Measurements from ENCODE around the gene BRMS1.
"Not testable (repeated sequence)": the region's sequence is repeated elsewhere in the genome, so short reads cannot be mapped to it uniquely, and the experiment has no call there.

The BRMS1 gene

DNA sequence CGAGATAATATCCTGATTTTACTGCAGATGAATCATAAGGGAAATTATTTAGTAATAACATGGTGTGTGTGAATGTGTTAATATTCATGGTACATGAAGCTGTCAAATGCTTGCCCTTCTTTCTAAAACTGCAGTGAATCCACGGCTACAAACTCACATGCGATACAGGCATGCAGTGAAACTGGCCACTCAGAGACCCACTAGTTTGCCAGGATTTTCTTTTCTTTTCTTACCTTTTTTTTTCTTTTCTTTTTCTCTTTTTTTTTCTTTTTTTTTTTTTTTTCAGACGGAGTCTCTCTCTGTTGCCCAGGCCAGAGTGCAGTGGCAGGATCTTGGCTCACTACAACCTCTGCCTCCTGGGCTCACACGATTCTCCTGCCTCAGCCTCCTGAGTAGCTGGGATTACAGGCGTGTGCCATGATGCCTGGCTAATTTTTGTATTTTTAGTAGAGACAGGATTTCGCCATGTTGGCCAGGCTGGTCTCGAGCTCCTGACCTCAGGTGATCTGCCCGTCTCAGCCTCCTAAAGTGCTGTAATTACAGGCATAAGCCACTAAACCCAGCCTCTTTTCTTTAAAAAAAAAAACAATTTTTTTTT, 28.9 kb upstream of the BRMS1 start:
- H3K36me3 ChIP-seq; H3K4me3 ChIP-seq (ENCODE audit: low read depth in 1 of 2, low read length in 1 of 2); H3K27ac ChIP-seq; H3K9me3 ChIP-seq: not testable (repeated sequence)
- H3K4me1 ChIP-seq (ENCODE audit: control insufficient read depth in 1 of 2, insufficient read depth in 1 of 2, low read depth in 1 of 2, low read length in 1 of 2) = peaks cover 12 to 17% of the 10 kb centered on the region in 2 experiments
- peaks cover 87% of the 10 kb centered on the region for H3K27me3 ChIP-seq

DNA sequence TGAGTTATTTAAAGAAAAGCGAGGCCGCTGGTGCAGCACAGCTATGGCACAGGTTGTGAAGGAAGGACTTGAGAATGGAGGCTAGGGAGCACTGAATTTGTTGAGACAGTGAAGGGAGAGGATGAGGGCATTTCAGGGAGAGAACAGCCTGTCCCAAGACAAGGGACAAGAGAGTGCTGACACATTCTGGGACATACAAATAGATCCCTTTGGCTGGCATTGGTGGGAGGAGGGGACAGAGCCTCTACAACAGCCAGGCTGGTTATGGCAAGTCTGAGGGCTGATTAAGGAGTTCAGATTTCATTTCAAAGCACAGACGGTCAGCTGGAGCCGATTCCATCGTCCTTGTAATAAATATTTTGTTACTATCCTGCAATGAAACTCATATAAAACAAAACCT, 28.4 kb upstream of the BRMS1 start:
- Histone ChIP-seq H3K27ac (no peak overlapping the region), H3K9me3 (no peaks in the 10 kb centered on the region), H3K4me3 (ENCODE audit: low read depth in 1 of 2, low read length in 1 of 2) (no peak overlapping the region), H3K4me1 (ENCODE audit: control insufficient read depth in 1 of 2, insufficient read depth in 1 of 2, low read depth in 1 of 2, low read length in 1 of 2) (peaks cover 12 to 17% of the 10 kb centered on the region in 2 experiments), H3K36me3 (no peaks in the 10 kb centered on the region), H3K27me3 (peaks cover 92% of the 10 kb centered on the region)
- TF ChIP-seq, protein P1, sequence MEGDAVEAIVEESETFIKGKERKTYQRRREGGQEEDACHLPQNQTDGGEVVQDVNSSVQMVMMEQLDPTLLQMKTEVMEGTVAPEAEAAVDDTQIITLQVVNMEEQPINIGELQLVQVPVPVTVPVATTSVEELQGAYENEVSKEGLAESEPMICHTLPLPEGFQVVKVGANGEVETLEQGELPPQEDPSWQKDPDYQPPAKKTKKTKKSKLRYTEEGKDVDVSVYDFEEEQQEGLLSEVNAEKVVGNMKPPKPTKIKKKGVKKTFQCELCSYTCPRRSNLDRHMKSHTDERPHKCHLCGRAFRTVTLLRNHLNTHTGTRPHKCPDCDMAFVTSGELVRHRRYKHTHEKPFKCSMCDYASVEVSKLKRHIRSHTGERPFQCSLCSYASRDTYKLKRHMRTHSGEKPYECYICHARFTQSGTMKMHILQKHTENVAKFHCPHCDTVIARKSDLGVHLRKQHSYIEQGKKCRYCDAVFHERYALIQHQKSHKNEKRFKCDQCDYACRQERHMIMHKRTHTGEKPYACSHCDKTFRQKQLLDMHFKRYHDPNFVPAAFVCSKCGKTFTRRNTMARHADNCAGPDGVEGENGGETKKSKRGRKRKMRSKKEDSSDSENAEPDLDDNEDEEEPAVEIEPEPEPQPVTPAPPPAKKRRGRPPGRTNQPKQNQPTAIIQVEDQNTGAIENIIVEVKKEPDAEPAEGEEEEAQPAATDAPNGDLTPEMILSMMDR (IDR thresholded peaks at IDR 0.05) = no peak

DNA sequence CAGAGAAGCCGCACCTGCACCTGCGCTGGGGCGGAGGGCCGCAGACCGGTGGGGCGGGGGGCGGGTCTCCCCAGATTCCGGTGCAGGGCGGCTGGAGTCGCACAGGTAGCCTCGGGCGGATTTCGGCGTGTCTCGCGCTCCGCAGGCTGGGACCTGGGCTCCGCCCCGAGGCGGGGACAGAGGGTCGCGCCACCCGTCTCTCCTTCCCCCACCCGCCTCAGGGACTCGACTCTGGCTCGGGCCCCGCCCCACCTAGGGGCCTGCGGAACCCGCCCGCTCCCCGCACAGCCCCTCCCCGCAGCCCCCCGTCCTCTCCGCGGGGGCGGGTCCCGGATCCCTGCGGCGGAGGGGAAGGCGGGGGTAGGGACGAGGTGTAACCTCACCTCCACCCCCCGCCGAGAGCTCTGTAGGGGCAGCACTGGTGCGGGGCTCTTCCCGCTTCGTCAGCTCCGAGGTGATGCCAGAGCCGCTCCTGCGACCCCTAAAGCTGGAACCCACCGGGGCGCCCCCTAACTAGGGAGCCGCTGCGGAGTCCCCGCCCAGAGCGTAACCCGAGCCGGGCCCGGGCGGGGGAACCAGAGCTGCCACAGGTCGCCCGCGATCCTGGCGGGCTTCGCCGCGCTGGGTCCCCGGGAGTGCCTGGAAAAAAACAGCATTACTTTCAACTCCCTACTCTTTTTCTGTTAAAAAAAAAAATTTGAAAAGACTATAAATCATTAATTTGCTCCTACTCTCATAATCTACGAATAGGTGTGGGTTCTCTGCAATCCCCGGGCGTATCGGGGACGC, 26.9 kb upstream of the BRMS1 start, which contains the start of gene SLC29A2:
SLC29A2 (minus strand) TSS at position 134 of the 789 bp plus-strand sequence. CDS start 169 bp downstream, outside the sequence.
- H3K4me3 ChIP-seq (ENCODE audit: low read depth in 1 of 2, low read length in 1 of 2) = peak within 1 kb of the TSS; percentile 25 to 56
- TF ChIP-seq, protein P1 (IDR thresholded peaks at IDR 0.05) = no peak
- no peaks in the 10 kb centered on the region for H3K36me3 ChIP-seq
- no peaks in the 10 kb centered on the region for H3K9me3 ChIP-seq
- peaks cover 82% of the 10 kb centered on the region for H3K27me3 ChIP-seq
- peaks cover 12 to 17% of the 10 kb centered on the region in 2 experiments for H3K4me1 ChIP-seq (ENCODE audit: control insufficient read depth in 1 of 2, insufficient read depth in 1 of 2, low read depth in 1 of 2, low read length in 1 of 2)
- no peak within 1 kb of the TSS for H3K27ac ChIP-seq

DNA sequence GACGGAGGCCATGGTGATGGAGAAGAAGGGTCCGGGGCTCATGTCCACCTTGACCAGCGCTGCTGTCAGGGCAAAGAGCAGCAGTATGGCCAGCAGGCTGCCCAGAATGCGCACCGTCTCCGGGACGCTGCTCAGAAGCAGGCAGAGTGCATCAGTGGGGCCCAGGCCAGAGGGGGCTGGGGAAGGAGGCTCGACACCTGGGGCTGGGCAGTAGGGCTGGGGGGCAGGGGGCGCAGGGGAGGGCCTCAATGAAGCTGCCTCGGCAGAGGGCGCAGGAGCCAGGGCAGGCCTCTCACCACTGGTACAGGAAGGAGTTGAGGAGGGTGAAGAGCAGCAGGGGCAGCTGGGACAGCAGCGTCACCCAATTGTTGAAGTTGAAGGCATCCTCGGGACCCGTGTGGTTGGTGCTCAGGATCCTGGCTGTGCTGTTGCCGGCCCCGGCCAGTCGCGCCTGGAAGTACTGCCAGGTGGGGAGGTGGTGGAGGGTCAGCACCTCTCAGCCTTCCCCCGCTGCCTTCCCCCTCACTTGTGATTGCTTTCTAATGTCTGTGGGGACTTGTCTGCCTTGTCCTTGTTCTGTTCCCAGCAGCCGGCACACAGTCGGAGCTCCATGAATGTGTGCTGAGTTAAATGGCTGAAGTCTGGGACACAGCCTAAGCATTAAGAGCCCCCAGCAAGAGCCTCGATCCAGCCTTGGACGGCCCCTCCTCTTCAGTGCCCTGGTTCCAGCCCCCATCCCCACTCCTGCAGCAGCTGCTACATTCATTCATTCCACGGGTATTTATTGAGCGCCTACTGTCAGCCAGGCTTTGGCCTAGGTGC, 24.4 kb upstream of the BRMS1 start:
- Histone ChIP-seq H3K4me1 (ENCODE audit: control insufficient read depth in 1 of 2, insufficient read depth in 1 of 2, low read depth in 1 of 2, low read length in 1 of 2) (peaks cover 12 to 17% of the 10 kb centered on the region in 2 experiments), H3K27me3 (peaks cover 61% of the 10 kb centered on the region), H3K36me3 (no peaks in the 10 kb centered on the region), H3K9me3 (no peaks in the 10 kb centered on the region), H3K4me3 (ENCODE audit: low read depth in 1 of 2, low read length in 1 of 2) (no peak overlapping the region), H3K27ac (no peak overlapping the region)
- TF ChIP-seq, protein P1 (IDR thresholded peaks at IDR 0.05) = no peak

DNA sequence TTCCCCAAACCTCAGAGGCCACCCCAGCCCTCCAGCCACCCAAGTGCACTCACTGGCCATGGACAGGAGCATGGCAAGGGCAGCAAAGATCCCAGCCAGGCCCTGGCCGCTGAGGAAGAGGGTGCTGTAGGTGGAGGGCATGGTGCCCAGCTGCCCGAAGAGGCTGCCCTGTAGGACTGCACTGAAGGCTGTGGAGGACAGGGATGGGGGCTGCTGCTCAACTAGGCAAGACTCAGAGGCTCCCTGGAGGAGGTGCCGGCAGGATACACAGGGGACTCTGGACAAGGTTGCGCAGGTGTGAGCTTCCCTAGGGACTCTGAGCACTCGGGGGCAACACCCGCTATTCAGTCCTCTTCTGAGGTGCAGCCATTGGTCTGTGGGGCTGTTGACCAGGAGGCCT, 23.6 kb upstream of the BRMS1 start:
- Histone ChIP-seq H3K9me3 (no peaks in the 10 kb centered on the region), H3K27me3 (peaks cover 53% of the 10 kb centered on the region), H3K27ac (no peak overlapping the region), H3K4me3 (ENCODE audit: low read depth in 1 of 2, low read length in 1 of 2) (no peak overlapping the region), H3K36me3 (no peaks in the 10 kb centered on the region), H3K4me1 (ENCODE audit: control insufficient read depth in 1 of 2, insufficient read depth in 1 of 2, low read depth in 1 of 2, low read length in 1 of 2) (peaks cover 12 to 17% of the 10 kb centered on the region in 2 experiments)
- TF ChIP-seq, protein P1 (IDR thresholded peaks at IDR 0.05) = no peak
